ENCODE data around the gene PLEKHB1. TPM values are rescaled to one million over a fixed set of nuclear protein-coding genes. Genes with fewer than 3 reads are reported as not detected.

Gene PLEKHB1
- total RNA-seq, 3 donors from 2014 or later = 11.4 to 45.2 (median 19.7) TPM

DNA sequence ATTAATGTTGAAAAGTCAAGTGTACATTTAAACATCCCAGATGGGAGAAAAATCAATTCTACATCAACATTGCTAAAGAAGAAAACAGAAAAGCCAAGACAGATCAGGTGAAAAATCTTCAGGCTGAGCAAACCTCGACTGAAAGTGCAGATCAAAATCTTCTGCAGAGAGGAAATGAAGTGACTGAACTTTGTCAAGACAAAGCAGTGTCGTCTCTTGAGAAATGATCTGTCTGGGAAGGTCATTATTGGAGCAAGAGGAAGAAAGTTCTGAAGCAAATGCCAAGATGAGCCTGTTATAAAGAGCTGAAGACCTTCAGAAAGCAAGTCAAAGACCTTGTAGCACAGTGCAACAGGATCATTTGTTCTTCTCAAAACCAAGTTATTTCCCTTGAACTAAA is 5.8 kb upstream of the PLEKHB1 start:
- intact Hi-C loops (cut with DNase I, micrococcal nuclease) = no loop called here
- DNase-seq (no peak), ATAC-seq (no peak)
- Histone ChIP-seq H3K4me3 (no peak overlapping the region), H3K9me3 (no peaks in the 10 kb centered on the region), H3K4me1 (ENCODE audit: low read depth) (no peaks in the 10 kb centered on the region), H3K36me3 (ENCODE audit: low read depth) (no peaks in the 10 kb centered on the region)
- TF ChIP-seq CTCF (IDR thresholded peaks at IDR 0.05) = no peak

DNA sequence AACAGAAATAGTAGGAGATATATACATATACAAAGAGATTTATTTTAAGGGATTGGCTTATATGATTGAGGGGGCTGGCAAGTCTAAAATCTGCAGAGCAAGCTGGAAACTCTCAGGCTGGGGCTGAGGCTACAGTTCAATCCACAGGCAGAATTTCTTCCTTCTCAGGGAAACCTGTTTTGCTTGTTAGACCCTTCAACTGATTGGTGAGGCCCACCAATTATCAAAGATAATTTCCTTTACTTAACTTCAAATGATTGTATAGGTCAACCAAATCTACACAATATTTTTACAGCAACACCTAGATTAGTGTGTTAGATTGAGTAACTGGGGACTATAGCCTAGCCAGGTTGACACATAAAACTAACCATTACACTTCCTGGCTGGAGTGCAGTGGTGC is 4.7 kb upstream of the PLEKHB1 start:
- no peak for TF ChIP-seq CTCF (IDR thresholded peaks at IDR 0.05)

DNA sequence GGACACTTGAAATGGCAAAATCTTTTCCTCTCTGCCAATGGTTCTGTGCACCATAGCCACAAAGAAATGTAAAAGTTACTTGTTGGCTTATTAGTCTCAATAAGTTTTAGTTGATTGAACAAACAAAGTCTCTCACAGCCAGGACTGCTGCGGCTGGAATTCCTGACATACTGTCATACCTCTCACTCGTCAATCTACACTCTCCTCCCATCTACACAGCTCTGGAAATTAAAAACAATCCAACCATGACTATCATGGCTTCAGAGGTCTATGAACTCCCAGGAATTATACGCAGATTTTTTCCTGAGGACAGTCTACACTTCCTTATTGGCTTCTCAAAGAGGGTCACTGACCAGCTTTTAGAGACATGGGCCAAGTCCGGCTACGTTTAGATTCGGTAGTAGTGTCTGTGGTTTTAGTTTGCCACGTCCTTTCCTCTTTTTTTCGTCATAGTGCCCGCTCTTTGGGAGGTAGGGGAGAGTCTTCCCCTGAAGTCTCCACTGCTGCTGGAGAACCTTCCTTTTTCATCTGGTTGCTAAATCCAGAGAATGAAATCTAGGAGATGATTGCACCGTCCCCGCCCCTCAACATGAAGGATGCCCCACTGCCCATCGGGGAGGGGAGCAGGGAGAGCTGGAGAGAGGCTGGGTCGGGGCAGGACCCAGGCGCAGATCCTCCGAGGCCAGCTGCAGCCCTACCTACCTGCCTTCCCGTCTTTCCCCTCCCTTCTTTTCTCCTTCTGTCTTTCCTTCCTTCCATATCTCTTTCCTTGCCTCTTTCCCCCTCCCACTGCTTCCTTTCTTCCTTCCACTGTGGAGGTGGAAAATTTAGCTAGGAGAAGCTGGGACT is 1.0 kb upstream of the PLEKHB1 start:
- no peak overlapping the region for H3K4me3 ChIP-seq
- DNase-seq = no peak
- no peaks in the 10 kb centered on the region for H3K4me1 ChIP-seq (ENCODE audit: low read depth)
- intact Hi-C loops (cut with DNase I, micrococcal nuclease) = no loop called here
- no peak for TF ChIP-seq CTCF (IDR thresholded peaks at IDR 0.05)
- H3K9me3 ChIP-seq = no peaks in the 10 kb centered on the region
- no peak for ATAC-seq
- no peaks in the 10 kb centered on the region for H3K36me3 ChIP-seq (ENCODE audit: low read depth)

More for the DNA sequence above, 4.7 kb upstream of the PLEKHB1 start:
- intact Hi-C loops (cut with DNase I, micrococcal nuclease) = no loop called here
- H3K9me3 ChIP-seq = no peaks in the 10 kb centered on the region
- ATAC-seq (no peak), DNase-seq (no peak)
- H3K36me3 ChIP-seq (ENCODE audit: low read depth) = no peaks in the 10 kb centered on the region
- no peaks in the 10 kb centered on the region for H3K4me1 ChIP-seq (ENCODE audit: low read depth)
- no peak overlapping the region for H3K4me3 ChIP-seq

- H3K9me3 ChIP-seq = no peaks in the 10 kb centered on the region
- peak; percentile 93 to 95 (median 94) for DNase-seq
- no peak overlapping the region for H3K4me3 ChIP-seq
- no peak for TF ChIP-seq CTCF (IDR thresholded peaks at IDR 0.05)
- intact Hi-C loops (cut with DNase I, micrococcal nuclease) = no loop called here
- peak; percentile 97 for ATAC-seq
- no peaks in the 10 kb centered on the region for H3K36me3 ChIP-seq (ENCODE audit: low read depth)
- H3K4me1 ChIP-seq (ENCODE audit: low read depth) = no peaks in the 10 kb centered on the region
These were observed 1.2 kb downstream of the PLEKHB1 start for GRCh38 chr11:73647459-73648100.

DNA sequence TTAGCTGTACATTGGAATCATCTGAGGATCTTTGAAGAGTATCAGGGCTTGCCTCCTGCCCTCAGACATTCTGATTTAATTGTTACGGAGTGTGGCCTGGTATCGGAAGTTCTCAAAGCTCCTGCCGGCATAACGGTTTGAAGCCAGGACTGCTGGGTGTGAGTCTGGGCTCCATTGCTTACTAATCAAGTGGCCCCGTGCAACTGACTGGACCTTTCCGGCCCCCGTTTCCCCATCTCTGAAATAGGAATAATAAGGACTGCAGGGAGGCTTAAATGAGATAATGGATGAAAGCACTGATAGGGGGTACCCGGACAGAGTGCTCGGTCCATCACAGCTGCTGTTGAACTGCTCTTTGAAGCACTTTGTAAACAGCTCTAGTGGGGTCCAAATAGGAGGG is 1.7 kb downstream of the PLEKHB1 start:
- no peak for ATAC-seq
- TF ChIP-seq CTCF (IDR thresholded peaks at IDR 0.05) = no peak

More for the DNA sequence above, 1.7 kb downstream of the PLEKHB1 start:
- intact Hi-C loops (cut with DNase I, micrococcal nuclease) = no loop called here
- H3K4me3 ChIP-seq = no peak overlapping the region
- H3K4me1 ChIP-seq (ENCODE audit: low read depth) = no peaks in the 10 kb centered on the region
- no peaks in the 10 kb centered on the region for H3K36me3 ChIP-seq (ENCODE audit: low read depth)
- no peaks in the 10 kb centered on the region for H3K9me3 ChIP-seq
- no peak for DNase-seq

Measured in mucosa of descending colon (tissue), 3 donors.